Tibial nerve (tissue), 4 donors: Measurements from ENCODE around the gene DNAH14.

ENCODE experiments used
- CTCF ChIP-seq, 5 experiments: fragments of 200-600 bp in 3 of 5; fragments of 450-650 bp in 2 of 5; sonication (generic) in 3 of 5; IDR thresholded peaks; one replicate each; pipeline ENCODE4 v1.5.1; 2016 to 2019; ENCODE audit warnings: antibody characterized with exemption in 5 of 5, mild to moderate bottlenecking in 3 of 5, moderate library complexity in 2 of 5
- EP300 ChIP-seq, 2 donors: sonication (generic); formaldehyde crosslinking; IDR thresholded peaks; one replicate each; pipeline ENCODE4 v1.6.1; 2017; ENCODE audit warnings: antibody characterized with exemption in 2 of 2, mild to moderate bottlenecking in 1 of 2
- POLR2A ChIP-seq, 2 donors: fragments of 450-650 bp; IDR thresholded peaks; one replicate each; pipeline ENCODE4 v1.6.1; 2017; ENCODE audit warnings: antibody characterized with exemption in 2 of 2, mild to moderate bottlenecking in 2 of 2, moderate library complexity in 2 of 2

DNA sequence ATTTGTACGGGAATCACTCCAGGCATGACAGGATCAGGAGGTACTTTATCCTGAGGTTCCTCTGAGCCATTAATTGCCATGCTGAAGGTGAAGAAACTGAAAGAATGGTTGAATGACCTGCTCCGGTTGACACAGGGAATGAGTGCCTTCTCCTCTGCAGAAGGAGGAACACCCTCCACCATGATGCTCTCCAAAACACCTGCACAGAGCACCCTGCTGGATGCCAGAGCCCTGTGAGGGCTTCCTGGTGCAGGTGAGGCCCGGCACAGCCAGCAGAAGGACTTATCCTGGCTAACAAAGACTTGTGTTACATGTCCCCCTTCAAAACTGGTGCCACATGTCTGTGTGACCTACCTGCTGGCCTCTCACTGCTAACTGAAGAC, 512.6 kb downstream of the DNAH14 start:
- no peak for TF ChIP-seq EP300 (IDR thresholded peaks at IDR 0.05)
- TF ChIP-seq CTCF (IDR thresholded peaks at IDR 0.05): no peak
- no peak for TF ChIP-seq POLR2A (IDR thresholded peaks at IDR 0.05)
